ENCODE data around the gene CD300LB. TPM values are rescaled to one million over a fixed set of nuclear protein-coding genes. Genes with fewer than 3 reads are reported as not detected.
"Not testable (repeated sequence)": the region's sequence is repeated elsewhere in the genome, so short reads cannot be mapped to it uniquely, and the experiment has no call there.

CD300LB gene
- total RNA-seq, 1 experiment from 2014 or later = not detected

DNA sequence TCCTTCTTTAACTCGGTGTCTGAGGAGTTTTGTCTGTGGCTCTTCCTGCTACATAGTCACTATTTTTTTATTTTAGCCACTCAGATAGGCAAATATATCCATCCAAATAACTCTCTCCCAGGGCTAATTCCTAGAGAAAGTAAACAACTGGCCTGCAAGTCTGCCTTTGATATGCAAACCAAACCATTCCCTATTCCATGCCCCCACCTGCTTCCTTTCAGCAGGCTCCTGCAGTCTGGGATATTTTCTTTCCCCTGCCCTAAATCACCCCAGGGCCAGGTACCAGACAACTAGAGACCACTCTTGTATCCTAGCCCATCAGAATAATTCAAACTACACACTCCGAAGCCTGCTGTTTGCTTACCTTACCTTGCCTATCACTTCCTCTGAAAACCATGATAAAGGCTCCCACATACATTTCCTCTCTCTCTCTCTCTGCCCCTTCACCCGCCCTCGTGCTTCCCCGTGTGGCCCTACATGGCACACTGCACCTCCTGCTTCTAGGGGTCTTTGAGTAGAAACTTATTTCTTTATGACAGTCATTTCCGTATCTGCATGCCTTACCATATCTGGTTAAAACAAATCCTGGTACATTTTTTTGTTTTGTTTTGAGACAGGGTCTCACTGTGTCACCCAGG lies 27.7 kb upstream of the CD300LB start:
- POLR2A ChIA-PET = no interaction called here
- Mint-ChIP-seq H3K9me3 (peaks cover 29% of the 10 kb centered on the region), H3K4me3 (no peak overlapping the region), H3K27me3 (ENCODE audit: low read depth) (peaks cover 75% of the 10 kb centered on the region), H3K4me1 (peaks cover 24% of the 10 kb centered on the region), H3K36me3 (peaks cover 17% of the 10 kb centered on the region), H3K27ac (peak overlapping the region; percentile 78; the same call in 1 of the 2 replicates)
- peak; percentile 86 for ATAC-seq
- DNase-seq (ENCODE audit: low spot score) = no peak
- no peak for TF ChIP-seq ZNF121 (CRISPR knock-in tag; IDR thresholded peaks at IDR 0.05)
- no peak for TF ChIP-seq JAZF1 (CRISPR knock-in tag; IDR thresholded peaks at IDR 0.05)
- TF ChIP-seq ZNF317 (CRISPR knock-in tag; IDR thresholded peaks at IDR 0.05; ENCODE audit: borderline replicate concordance, low read depth) = no peak
- TF ChIP-seq, protein P1, sequence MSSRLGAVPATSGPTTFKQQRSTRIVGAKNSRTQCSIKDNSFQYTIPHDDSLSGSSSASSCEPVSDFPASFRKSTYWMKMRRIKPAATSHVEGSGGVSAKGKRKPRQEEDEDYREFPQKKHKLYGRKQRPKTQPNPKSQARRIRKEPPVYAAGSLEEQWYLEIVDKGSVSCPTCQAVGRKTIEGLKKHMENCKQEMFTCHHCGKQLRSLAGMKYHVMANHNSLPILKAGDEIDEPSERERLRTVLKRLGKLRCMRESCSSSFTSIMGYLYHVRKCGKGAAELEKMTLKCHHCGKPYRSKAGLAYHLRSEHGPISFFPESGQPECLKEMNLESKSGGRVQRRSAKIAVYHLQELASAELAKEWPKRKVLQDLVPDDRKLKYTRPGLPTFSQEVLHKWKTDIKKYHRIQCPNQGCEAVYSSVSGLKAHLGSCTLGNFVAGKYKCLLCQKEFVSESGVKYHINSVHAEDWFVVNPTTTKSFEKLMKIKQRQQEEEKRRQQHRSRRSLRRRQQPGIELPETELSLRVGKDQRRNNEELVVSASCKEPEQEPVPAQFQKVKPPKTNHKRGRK (CRISPR knock-in tag; IDR thresholded peaks at IDR 0.05; ENCODE audit: borderline replicate concordance) = no peak
- no peak for TF ChIP-seq STAT6 (CRISPR knock-in tag; conservative IDR thresholded peaks at IDR 0.05; ENCODE audit: low read depth)
- TF ChIP-seq NFATC4 (CRISPR knock-in tag; IDR thresholded peaks at IDR 0.05) = no peak
- TF ChIP-seq, protein P2, sequence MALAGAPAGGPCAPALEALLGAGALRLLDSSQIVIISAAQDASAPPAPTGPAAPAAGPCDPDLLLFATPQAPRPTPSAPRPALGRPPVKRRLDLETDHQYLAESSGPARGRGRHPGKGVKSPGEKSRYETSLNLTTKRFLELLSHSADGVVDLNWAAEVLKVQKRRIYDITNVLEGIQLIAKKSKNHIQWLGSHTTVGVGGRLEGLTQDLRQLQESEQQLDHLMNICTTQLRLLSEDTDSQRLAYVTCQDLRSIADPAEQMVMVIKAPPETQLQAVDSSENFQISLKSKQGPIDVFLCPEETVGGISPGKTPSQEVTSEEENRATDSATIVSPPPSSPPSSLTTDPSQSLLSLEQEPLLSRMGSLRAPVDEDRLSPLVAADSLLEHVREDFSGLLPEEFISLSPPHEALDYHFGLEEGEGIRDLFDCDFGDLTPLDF (CRISPR knock-in tag; IDR thresholded peaks at IDR 0.05) = no peak
- no peak for TF ChIP-seq RELA (CRISPR knock-in tag; IDR thresholded peaks at IDR 0.05; ENCODE audit: borderline replicate concordance)
- no peak for TF ChIP-seq HMGA2 (CRISPR knock-in tag; IDR thresholded peaks at IDR 0.05)
- TF ChIP-seq JUN (CRISPR knock-in tag; IDR thresholded peaks at IDR 0.05) = no peak
- CTCF ChIA-PET = no interaction called here

DNA sequence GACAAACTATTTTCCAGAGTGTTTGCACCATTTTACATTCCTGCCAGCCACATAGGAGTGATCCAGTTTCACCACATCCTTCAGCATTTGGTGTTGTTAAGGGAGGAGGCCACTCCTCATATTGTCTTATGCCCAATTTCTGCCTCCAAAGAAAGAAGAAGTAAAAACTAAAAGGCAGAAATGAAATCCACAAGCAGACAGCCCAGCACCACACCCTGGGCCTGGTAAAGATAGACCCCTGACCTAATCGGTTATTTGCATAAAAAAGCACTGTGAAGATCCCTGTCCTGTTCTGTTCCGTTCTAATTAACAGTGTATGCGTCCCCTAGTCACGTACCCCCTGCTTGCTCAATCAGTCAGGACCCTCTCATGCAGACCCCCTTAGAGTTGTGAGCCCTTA lies 27.1 kb upstream of the CD300LB start:
- peaks cover 26% of the 10 kb centered on the region for H3K9me3 Mint-ChIP-seq
- H3K36me3 Mint-ChIP-seq = peaks cover 17% of the 10 kb centered on the region
- peaks cover 74% of the 10 kb centered on the region for H3K27me3 Mint-ChIP-seq (ENCODE audit: low read depth)
- DNase-seq (ENCODE audit: low spot score); POLR2A ChIA-PET; ATAC-seq; H3K4me3 Mint-ChIP-seq: not testable (repeated sequence)
- CTCF ChIA-PET = interaction anchor here (5.6 kb wide), 1 partner anchor 8 kb away, joined by 23 read pairs; no protein-coding TSS in a partner anchor
- H3K4me1 Mint-ChIP-seq = peaks cover 24% of the 10 kb centered on the region
- peak overlapping the region; percentile 78 for H3K27ac Mint-ChIP-seq

- Mint-ChIP-seq H3K9me3 (peaks cover 23% of the 10 kb centered on the region), H3K36me3 (peaks cover 17% of the 10 kb centered on the region), H3K27ac (no peak overlapping the region), H3K4me1 (peaks cover 21% of the 10 kb centered on the region), H3K4me3 (no peak overlapping the region), H3K27me3 (ENCODE audit: low read depth) (peaks cover 60% of the 10 kb centered on the region)
- POLR2A ChIA-PET = no interaction called here
- ATAC-seq (no peak), DNase-seq (ENCODE audit: low spot score) (no peak)
- CTCF ChIA-PET = interaction anchor here (5.6 kb wide), 1 partner anchor 11 kb away, joined by 23 read pairs; no protein-coding TSS in a partner anchor
- no peak for TF ChIP-seq GABPB1 (CRISPR knock-in tag; IDR thresholded peaks at IDR 0.05)
- TF ChIP-seq TEAD1 (CRISPR knock-in tag; IDR thresholded peaks at IDR 0.05) = no peak
- TF ChIP-seq, protein P1 (CRISPR knock-in tag; IDR thresholded peaks at IDR 0.05; ENCODE audit: borderline replicate concordance) = no peak
- TF ChIP-seq PRRX2 (CRISPR knock-in tag; IDR thresholded peaks at IDR 0.05) = no peak
- TF ChIP-seq ETV6 (CRISPR knock-in tag; IDR thresholded peaks at IDR 0.05) = no peak
- TF ChIP-seq GTF2I (CRISPR knock-in tag; conservative IDR thresholded peaks at IDR 0.05) = no peak
- no peak for TF ChIP-seq NR3C1 (CRISPR knock-in tag; conservative IDR thresholded peaks at IDR 0.05; ENCODE audit: low read depth)
- no peak for TF ChIP-seq JAZF1 (CRISPR knock-in tag; IDR thresholded peaks at IDR 0.05)
- no peak for TF ChIP-seq NFYB (CRISPR knock-in tag; conservative IDR thresholded peaks at IDR 0.05; ENCODE audit: low read depth)
- no peak for TF ChIP-seq ZNF317 (CRISPR knock-in tag; IDR thresholded peaks at IDR 0.05; ENCODE audit: borderline replicate concordance, low read depth)
- TF ChIP-seq, protein P3, sequence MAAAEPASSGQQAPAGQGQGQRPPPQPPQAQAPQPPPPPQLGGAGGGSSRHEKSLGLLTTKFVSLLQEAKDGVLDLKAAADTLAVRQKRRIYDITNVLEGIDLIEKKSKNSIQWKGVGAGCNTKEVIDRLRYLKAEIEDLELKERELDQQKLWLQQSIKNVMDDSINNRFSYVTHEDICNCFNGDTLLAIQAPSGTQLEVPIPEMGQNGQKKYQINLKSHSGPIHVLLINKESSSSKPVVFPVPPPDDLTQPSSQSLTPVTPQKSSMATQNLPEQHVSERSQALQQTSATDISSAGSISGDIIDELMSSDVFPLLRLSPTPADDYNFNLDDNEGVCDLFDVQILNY (CRISPR knock-in tag; IDR thresholded peaks at IDR 0.05) = no peak
These were observed 24.2 kb upstream of the CD300LB start for GRCh38 chr17:74555427-74555940.
